OCI-LY3 (cell line): ENCODE measurements around the gene GDF9.

Experiments
- H2AFZ ChIP-seq: fragments of 200-600, 300-600 bp; shearing (Covaris generic); 2 replicates; pipeline ENCODE4 v1.6.0; 2014; ENCODE audit warnings: antibody characterized with exemption, low read depth, low read length
- H3K27ac ChIP-seq: fragments of 200-600, 300-600 bp; sonication (generic); 2 replicates; pipeline ENCODE4 v1.5.1; 2014; ENCODE audit warnings: mild to moderate bottlenecking, low read length, moderate library complexity, mixed read lengths
- H3K27me3 ChIP-seq: fragments of 200-600, 300-600 bp; sonication (generic); 2 replicates; pipeline ENCODE4 v1.6.1; 2014; ENCODE audit warnings: low read depth, low read length, mixed read lengths
- H3K36me3 ChIP-seq: fragments of 200-600, 300-600 bp; sonication (generic); replicated peaks from 2 replicates; pipeline ENCODE3; 2014; ENCODE audit warnings: low read depth, low read length, mixed read lengths
- H3K4me1 ChIP-seq: fragments of 300-600, 200-600 bp; sonication (generic); 2 replicates; pipeline ENCODE4 v1.6.1; 2014; ENCODE audit warnings: low read length, mixed read lengths
- H3K4me2 ChIP-seq: fragments of 200-600, 300-600 bp; sonication (generic); 2 replicates; pipeline ENCODE4 v1.6.1; 2014; ENCODE audit warnings: low read length, mixed read lengths
- H3K4me3 ChIP-seq: fragments of 300-600, 200-600 bp; sonication (generic); 2 replicates; pipeline ENCODE4 v1.5.1; 2014; ENCODE audit warnings: antibody characterized with exemption, mild to moderate bottlenecking, low read length, moderate library complexity
- H3K79me2 ChIP-seq: fragments of 300-600, 200-600 bp; shearing (Covaris generic); 2 replicates; pipeline ENCODE4 v1.6.1; 2014; ENCODE audit warnings: mild to moderate bottlenecking, low read length, mixed read lengths
- H3K9ac ChIP-seq: fragments of 300-600, 200-600 bp; shearing (Covaris generic); 2 replicates; pipeline ENCODE4 v1.6.0; 2014; ENCODE audit warnings: mild to moderate bottlenecking, low read length, moderate library complexity
- H3K9me3 ChIP-seq: fragments of 200-600, 300-600 bp; shearing (Covaris generic); 2 replicates; pipeline ENCODE4 v1.6.1; 2014; ENCODE audit warnings: low read length, mixed read lengths; ENCODE audit not compliant: insufficient read depth
- H4K20me1 ChIP-seq: fragments of 200-600, 300-600 bp; sonication (generic); 2 replicates; pipeline ENCODE4 v1.6.1; 2016; ENCODE audit warnings: low read length, mixed read lengths; ENCODE audit not compliant: insufficient read depth
- CTCF ChIP-seq: fragments of 200-600, 300-600 bp; sonication (generic); IDR thresholded peaks from 2 replicates; pipeline ENCODE4 v1.5.1; 2014; ENCODE audit warnings: antibody characterized with exemption, low read length, low read depth
- EZH2phosphoT487 ChIP-seq: fragments of 200-600 bp; shearing (Covaris generic); IDR thresholded peaks from 2 replicates; pipeline ENCODE4 v1.6.1; 2018; ENCODE audit warnings: antibody characterized with exemption, mixed run types, low read depth

Gene GDF9

DNA sequence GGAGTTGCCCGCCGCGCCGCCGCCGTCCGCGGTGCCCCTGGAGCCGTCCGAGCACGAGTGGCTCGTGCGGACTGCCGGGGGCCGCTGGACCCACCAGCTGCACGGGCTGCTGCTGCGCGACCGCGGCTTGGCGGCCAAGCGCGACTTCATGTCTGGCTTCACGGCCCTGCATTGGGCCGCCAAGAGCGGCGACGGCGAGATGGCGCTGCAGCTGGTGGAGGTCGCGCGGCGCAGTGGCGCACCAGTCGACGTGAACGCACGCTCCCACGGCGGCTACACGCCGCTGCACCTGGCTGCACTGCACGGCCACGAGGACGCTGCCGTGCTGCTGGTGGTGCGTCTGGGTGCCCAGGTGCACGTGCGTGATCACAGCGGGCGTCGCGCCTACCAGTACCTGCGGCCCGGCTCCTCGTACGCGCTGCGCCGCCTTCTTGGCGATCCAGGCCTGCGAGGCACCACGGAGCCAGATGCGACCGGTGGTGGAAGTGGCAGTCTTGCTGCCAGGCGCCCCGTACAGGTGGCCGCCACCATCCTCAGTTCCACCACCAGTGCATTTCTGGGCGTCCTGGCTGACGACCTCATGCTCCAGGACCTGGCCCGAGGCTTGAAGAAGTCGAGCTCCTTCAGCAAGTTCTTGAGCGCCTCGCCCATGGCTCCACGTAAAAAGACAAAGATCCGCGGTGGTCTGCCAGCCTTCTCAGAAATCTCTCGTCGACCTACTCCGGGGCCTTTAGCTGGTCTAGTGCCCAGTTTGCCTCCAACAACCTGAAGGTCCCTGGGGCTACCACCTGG, 51.6 kb downstream of the GDF9 start:
- Histone ChIP-seq H4K20me1 (no peaks in the 10 kb centered on the region), H2AFZ (no peak overlapping the region), H3K4me3 (no peak overlapping the region), H3K27ac (no peak overlapping the region), H3K36me3 (no peaks in the 10 kb centered on the region), H3K27me3 (0 out of 2 replicates have a peak, but pooled peaks cover 4% of the 10 kb centered on the region), H3K4me2 (no peak overlapping the region), H3K79me2 (no peaks in the 10 kb centered on the region), H3K4me1 (0 out of 2 replicates have a peak, but pooled peaks cover 3% of the 10 kb centered on the region), H3K9ac (no peak overlapping the region), H3K9me3 (no peaks in the 10 kb centered on the region)
- TF ChIP-seq EZH2phosphoT487 (no peak), CTCF (no peak)

- no peak overlapping the region for H2AFZ ChIP-seq
- H3K27me3 ChIP-seq: 0 out of 2 replicates have a peak, but pooled peaks cover 4% of the 10 kb centered on the region
- 0 out of 2 replicates have a peak overlapping the region, but pooled peaks have one; percentile 20 for H3K4me2 ChIP-seq
These were observed 52.4 kb downstream of the GDF9 start for GRCh38 chr5:132813599-132814502.

DNA sequence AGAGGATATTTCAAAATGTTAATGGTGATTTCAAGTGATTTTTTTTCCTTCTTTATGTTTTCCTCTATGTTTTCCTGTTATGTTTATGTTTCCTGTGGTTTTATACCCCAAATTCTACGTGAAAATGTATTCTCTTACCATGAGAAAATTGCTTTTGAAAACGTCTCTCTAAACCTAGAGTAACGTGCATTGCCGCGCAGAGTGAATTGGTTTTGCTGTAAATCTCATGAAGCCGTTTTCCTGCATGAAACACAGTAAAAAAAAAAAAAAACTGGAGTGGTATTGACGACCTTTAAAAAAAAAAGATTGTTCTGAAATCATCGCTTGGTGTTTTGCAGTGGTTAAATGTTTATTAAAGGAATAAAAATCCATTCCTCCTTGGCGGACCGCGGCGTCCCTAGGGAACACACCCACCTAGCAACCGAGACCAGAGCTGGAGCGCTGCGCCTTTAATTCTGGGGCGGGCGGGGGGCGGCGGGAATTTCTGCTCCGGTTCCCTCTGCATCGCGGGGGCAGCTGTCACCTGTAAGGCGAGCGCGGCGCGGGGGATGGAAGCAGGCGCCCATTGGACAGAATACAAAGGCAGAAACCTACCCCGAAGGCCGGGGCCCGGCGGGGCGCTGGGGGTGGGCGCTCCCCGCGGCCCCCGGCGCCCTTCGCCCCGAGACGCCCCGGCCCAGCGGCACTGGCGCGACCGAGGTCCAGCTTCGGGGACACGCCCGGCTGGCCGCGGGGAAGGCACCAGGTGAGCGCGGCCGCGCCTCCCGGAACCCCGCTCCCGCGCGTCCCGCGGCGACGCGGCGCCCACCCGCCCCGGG, 53.3 kb downstream of the GDF9 start, which contains the start of gene SOWAHA:
SOWAHA (plus strand) TSS at position 522 of the 818 bp plus-strand sequence. CDS start 320 bp downstream, outside the sequence.
- no peak within 1 kb of the TSS for H3K27ac ChIP-seq
- no peaks in the 10 kb centered on the region for H3K79me2 ChIP-seq
- 0 out of 2 replicates have a peak, but pooled peaks cover 4% of the 10 kb centered on the region for H3K27me3 ChIP-seq
- H3K36me3 ChIP-seq: no peaks in the 10 kb centered on the region
- H3K9me3 ChIP-seq: no peaks in the 10 kb centered on the region
- H3K4me3 ChIP-seq: peak within 1 kb of the TSS; percentile 26; the same call in 1 of the 2 replicates
- no peaks in the 10 kb centered on the region for H3K4me1 ChIP-seq
- TF ChIP-seq EZH2phosphoT487 (no peak), CTCF (no peak)
- no peak within 1 kb of the TSS for H3K9ac ChIP-seq
- no peaks in the 10 kb centered on the region for H4K20me1 ChIP-seq
- H2AFZ ChIP-seq: no peak within 1 kb of the TSS
- peak within 1 kb of the TSS; percentile 20 for H3K4me2 ChIP-seq

More at GRCh38 chr5:132813599-132814502, 52.4 kb downstream of the GDF9 start:
- no peak for TF ChIP-seq CTCF
- no peak for TF ChIP-seq EZH2phosphoT487
- Histone ChIP-seq H3K9me3 (no peaks in the 10 kb centered on the region), H3K4me3 (no peak overlapping the region), H3K9ac (no peak overlapping the region), H3K27ac (no peak overlapping the region), H3K36me3 (no peaks in the 10 kb centered on the region), H3K79me2 (no peaks in the 10 kb centered on the region), H4K20me1 (no peaks in the 10 kb centered on the region), H3K4me1 (no peaks in the 10 kb centered on the region)
